SU-DHL-6 (cell line): ENCODE results near the gene IFITM5.
A peak's percentile ranks its signal among the peaks of the same experiment; 100 is the strongest.

Experiments
- H2AFZ ChIP-seq: fragments of 200-600 bp; sonication (generic); 2 replicates; pipeline ENCODE4 v1.6.1; 2014; ENCODE audit warnings: low read depth, mild to moderate bottlenecking, moderate library complexity, mixed read lengths, antibody characterized with exemption, low read length; ENCODE audit not compliant: severe bottlenecking
- H3F3A ChIP-seq: fragments of 200-600 bp; shearing (Covaris generic); 2 replicates; pipeline ENCODE4 v1.6.0; 2016; ENCODE audit warnings: antibody characterized with exemption, mild to moderate bottlenecking; ENCODE audit not compliant: insufficient read depth
- H3K27ac ChIP-seq: fragments of 200-600 bp; sonication (generic); 2 replicates; pipeline ENCODE4 v1.5.1; 2016; ENCODE audit warnings: low read depth, mild to moderate bottlenecking, low read length, moderate library complexity, mixed read lengths
- H3K27me3 ChIP-seq: fragments of 200-600 bp; sonication (generic), shearing (Covaris generic); 2 replicates; pipeline ENCODE4 v1.6.0; 2014; ENCODE audit warnings: mild to moderate bottlenecking, low read length
- H3K36me3 ChIP-seq: fragments of 200-600 bp; sonication (generic); 2 replicates; pipeline ENCODE4 v1.6.1; 2014; ENCODE audit warnings: mild to moderate bottlenecking, low read length, mixed read lengths
- H3K4me2 ChIP-seq: fragments of 300-600, 200-600 bp; shearing (Covaris generic), sonication (generic); 2 replicates; pipeline ENCODE4 v1.6.0; 2014; ENCODE audit warnings: low read length, low read depth, mild to moderate bottlenecking; ENCODE audit not compliant: poor library complexity, severe bottlenecking
- H3K4me3 ChIP-seq: fragments of 200-600 bp; sonication (generic); 2 replicates; pipeline ENCODE4 v1.5.1; 2014; ENCODE audit warnings: antibody characterized with exemption, low read length, mild to moderate bottlenecking, mixed read lengths; ENCODE audit not compliant: insufficient read depth, poor library complexity, severe bottlenecking
- H3K79me2 ChIP-seq: fragments of 200-600 bp; sonication (generic); 2 replicates; pipeline ENCODE4 v1.6.1; 2014; ENCODE audit warnings: mild to moderate bottlenecking, low read length, moderate library complexity; ENCODE audit not compliant: insufficient read depth
- H3K9ac ChIP-seq: fragments of 200-600 bp; sonication (generic); 2 replicates; pipeline ENCODE4 v1.7.0; 2014; ENCODE audit warnings: mild to moderate bottlenecking, low read length
- H3K9me2 ChIP-seq: fragments of 200-600 bp; sonication (generic); replicated peaks from 2 replicates; pipeline ENCODE4 v1.6.1; 2014; ENCODE audit warnings: low read length; ENCODE audit not compliant: insufficient read depth
- H3K9me3 ChIP-seq: fragments of 200-600 bp; sonication (generic); 2 replicates; pipeline ENCODE4 v1.6.1; 2014; ENCODE audit warnings: low read length, mixed read lengths; ENCODE audit not compliant: insufficient read depth
- H4K20me1 ChIP-seq: fragments of 200-600 bp; sonication (generic); 2 replicates; pipeline ENCODE4 v1.6.1; 2014; ENCODE audit warnings: low read depth, mild to moderate bottlenecking, antibody characterized with exemption, low read length, moderate library complexity, mixed read lengths
- EZH2phosphoT487 ChIP-seq: fragments of 200-600 bp; sonication (generic), shearing (Covaris generic); conservative IDR thresholded peaks from 2 replicates; pipeline ENCODE4 v1.6.1; 2018; ENCODE audit warnings: mild to moderate bottlenecking, antibody characterized with exemption, low read length, moderate library complexity, mixed read lengths
- TF ChIP-seq, protein P1 (sequence below): fragments of 200-600 bp; sonication (generic); IDR thresholded peaks from one replicate; pipeline ENCODE4 v1.5.1; 2017; ENCODE audit warnings: antibody characterized with exemption, mild to moderate bottlenecking, low read length, moderate library complexity; ENCODE audit not compliant: insufficient read depth, poor library complexity, severe bottlenecking

The IFITM5 gene

GRCh38 chr11:267491-267994 is 31.8 kb downstream of the IFITM5 start:
- Histone ChIP-seq H3K79me2 (no peaks in the 10 kb centered on the region), H3K4me3 (peak overlapping the region; percentile 47), H3K4me2 (peak overlapping the region; percentile 79), H3K36me3 (no peaks in the 10 kb centered on the region), H3F3A (peaks cover 42% of the 10 kb centered on the region), H4K20me1 (no peaks in the 10 kb centered on the region), H3K27me3 (no peaks in the 10 kb centered on the region), H3K9ac (peak overlapping the region; percentile 57), H2AFZ (peak overlapping the region; percentile 18), H3K9me2 (no peaks in the 10 kb centered on the region), H3K27ac (peak overlapping the region; percentile 95), H3K9me3 (no peaks in the 10 kb centered on the region)
- TF ChIP-seq EZH2phosphoT487: no peak
- TF ChIP-seq, protein P1, sequence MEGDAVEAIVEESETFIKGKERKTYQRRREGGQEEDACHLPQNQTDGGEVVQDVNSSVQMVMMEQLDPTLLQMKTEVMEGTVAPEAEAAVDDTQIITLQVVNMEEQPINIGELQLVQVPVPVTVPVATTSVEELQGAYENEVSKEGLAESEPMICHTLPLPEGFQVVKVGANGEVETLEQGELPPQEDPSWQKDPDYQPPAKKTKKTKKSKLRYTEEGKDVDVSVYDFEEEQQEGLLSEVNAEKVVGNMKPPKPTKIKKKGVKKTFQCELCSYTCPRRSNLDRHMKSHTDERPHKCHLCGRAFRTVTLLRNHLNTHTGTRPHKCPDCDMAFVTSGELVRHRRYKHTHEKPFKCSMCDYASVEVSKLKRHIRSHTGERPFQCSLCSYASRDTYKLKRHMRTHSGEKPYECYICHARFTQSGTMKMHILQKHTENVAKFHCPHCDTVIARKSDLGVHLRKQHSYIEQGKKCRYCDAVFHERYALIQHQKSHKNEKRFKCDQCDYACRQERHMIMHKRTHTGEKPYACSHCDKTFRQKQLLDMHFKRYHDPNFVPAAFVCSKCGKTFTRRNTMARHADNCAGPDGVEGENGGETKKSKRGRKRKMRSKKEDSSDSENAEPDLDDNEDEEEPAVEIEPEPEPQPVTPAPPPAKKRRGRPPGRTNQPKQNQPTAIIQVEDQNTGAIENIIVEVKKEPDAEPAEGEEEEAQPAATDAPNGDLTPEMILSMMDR: no peak

GRCh38 chr11:266676-267439 is 32.5 kb downstream of the IFITM5 start:
- Histone ChIP-seq H3K27me3 (no peaks in the 10 kb centered on the region), H4K20me1 (no peaks in the 10 kb centered on the region), H3K9me3 (no peaks in the 10 kb centered on the region), H3K36me3 (no peaks in the 10 kb centered on the region), H3K4me2 (no peak overlapping the region), H3K9me2 (no peaks in the 10 kb centered on the region), H2AFZ (no peak overlapping the region), H3K9ac (no peak overlapping the region), H3K79me2 (no peaks in the 10 kb centered on the region), H3F3A (peaks cover 42% of the 10 kb centered on the region), H3K4me3 (no peak overlapping the region), H3K27ac (no peak overlapping the region)
- no peak for TF ChIP-seq EZH2phosphoT487
- TF ChIP-seq, protein P1: no peak

DNA sequence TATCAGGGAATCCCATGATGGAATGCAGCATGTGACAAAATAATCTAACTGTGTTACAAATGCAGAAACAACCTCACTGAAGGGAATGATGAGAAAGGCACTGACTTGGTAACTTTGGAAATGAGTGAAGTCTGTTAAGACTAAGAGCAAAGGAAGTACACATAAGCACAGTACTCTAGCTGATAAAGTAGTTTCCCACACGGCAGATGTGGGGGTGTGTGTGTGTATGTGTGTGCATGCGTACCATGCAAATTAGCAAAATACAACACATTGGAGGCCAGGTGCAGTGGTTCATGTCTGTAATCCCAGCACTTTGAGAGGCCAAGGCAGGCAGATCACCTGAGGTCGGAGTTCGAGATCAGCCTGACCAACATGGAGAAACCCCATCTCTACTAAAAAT is 37.7 kb downstream of the IFITM5 start:
- TF ChIP-seq EZH2phosphoT487: no peak
- TF ChIP-seq, protein P1: no peak

More for the DNA sequence above, 37.7 kb downstream of the IFITM5 start:
- no peak overlapping the region for H2AFZ ChIP-seq
- no peaks in the 10 kb centered on the region for H4K20me1 ChIP-seq
- no peaks in the 10 kb centered on the region for H3K9me2 ChIP-seq
- no peak overlapping the region for H3K9ac ChIP-seq
- H3F3A ChIP-seq: peaks cover 13% of the 10 kb centered on the region
- no peaks in the 10 kb centered on the region for H3K9me3 ChIP-seq
- H3K4me2 ChIP-seq: peak overlapping the region; percentile 21
- H3K79me2 ChIP-seq: no peaks in the 10 kb centered on the region
- H3K27me3 ChIP-seq: no peaks in the 10 kb centered on the region
- no peak overlapping the region for H3K27ac ChIP-seq
- H3K4me3 ChIP-seq: no peak overlapping the region
- H3K36me3 ChIP-seq: no peaks in the 10 kb centered on the region
